ENCODE results near the gene CEACAM6. TPM values are rescaled to one million over a fixed set of nuclear protein-coding genes. Genes with fewer than 3 reads are reported as not detected.
A peak's percentile ranks its signal among the peaks of the same experiment; 100 is the strongest.

The CEACAM6 gene
- total and polyA plus RNA-seq, 10 donors = 0.27 to 14.8 (median 1.0) TPM

- peaks cover 0 to 28% (median 4%) of the 10 kb centered on the region in 6 donors for H3K4me1 ChIP-seq
- peaks cover 0 to 32% (median 0%) of the 10 kb centered on the region in 7 donors for H3K27me3 ChIP-seq (replicated peaks in 1 of 7)
- 69 to 73% (median 70%) methylated on average over 5 of the region's 5 CpGs for WGBS, 5 donors
- no peak overlapping the region for H3K4me3 ChIP-seq
- no peaks in the 10 kb centered on the region for H3K36me3 ChIP-seq
- no peak for DNase-seq
- intact Hi-C loops (cut with DNase I; ENCODE audit: low total_unique reads) = no loop called here
- TF ChIP-seq POLR2AphosphoS5 (IDR thresholded peaks at IDR 0.05) (no peak), POLR2A (IDR thresholded peaks at IDR 0.05) (no peak)
- TF ChIP-seq, protein P1, sequence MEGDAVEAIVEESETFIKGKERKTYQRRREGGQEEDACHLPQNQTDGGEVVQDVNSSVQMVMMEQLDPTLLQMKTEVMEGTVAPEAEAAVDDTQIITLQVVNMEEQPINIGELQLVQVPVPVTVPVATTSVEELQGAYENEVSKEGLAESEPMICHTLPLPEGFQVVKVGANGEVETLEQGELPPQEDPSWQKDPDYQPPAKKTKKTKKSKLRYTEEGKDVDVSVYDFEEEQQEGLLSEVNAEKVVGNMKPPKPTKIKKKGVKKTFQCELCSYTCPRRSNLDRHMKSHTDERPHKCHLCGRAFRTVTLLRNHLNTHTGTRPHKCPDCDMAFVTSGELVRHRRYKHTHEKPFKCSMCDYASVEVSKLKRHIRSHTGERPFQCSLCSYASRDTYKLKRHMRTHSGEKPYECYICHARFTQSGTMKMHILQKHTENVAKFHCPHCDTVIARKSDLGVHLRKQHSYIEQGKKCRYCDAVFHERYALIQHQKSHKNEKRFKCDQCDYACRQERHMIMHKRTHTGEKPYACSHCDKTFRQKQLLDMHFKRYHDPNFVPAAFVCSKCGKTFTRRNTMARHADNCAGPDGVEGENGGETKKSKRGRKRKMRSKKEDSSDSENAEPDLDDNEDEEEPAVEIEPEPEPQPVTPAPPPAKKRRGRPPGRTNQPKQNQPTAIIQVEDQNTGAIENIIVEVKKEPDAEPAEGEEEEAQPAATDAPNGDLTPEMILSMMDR (IDR thresholded peaks at IDR 0.05 in 8 of 11, conservative IDR thresholded peaks at IDR 0.05 in 3 of 11) = no peak
- H3K9me3 ChIP-seq = no peaks in the 10 kb centered on the region
- no peak overlapping the region for H3K27ac ChIP-seq
These were observed 14.7 kb upstream of the CEACAM6 start for GRCh38 chr19:41740415-41741243.

DNA sequence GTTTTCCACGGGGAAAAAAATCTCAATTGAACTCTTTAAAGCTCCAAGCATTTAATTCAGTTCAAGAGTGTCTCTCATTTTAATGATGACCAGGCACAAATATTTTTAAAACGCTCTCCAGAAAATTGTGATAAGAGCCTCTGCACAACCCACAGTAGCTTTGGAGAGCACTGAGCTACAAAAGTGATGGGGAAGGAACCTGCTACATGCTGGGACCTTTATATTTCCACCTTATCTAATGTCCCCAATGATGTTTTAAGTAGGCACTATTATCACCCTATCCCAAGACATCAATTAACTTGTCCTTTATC, 14.1 kb upstream of the CEACAM6 start:
- Histone ChIP-seq H3K9me3 (no peaks in the 10 kb centered on the region), H3K27me3 (replicated peaks in 1 of 7) (peaks cover 0 to 37% (median 0%) of the 10 kb centered on the region in 7 donors), H3K4me1 (peaks cover 0 to 34% (median 7%) of the 10 kb centered on the region in 6 donors), H3K27ac (no peak overlapping the region), H3K4me3 (no peak overlapping the region), H3K36me3 (no peaks in the 10 kb centered on the region)
- intact Hi-C loops (cut with DNase I; ENCODE audit: low total_unique reads) = no loop called here
- DNase-seq = no peak
- 82 to 94% (median 90%) methylated on average over 2 of the region's 2 CpGs for WGBS, 5 donors
- TF ChIP-seq POLR2A (IDR thresholded peaks at IDR 0.05) (no peak), POLR2AphosphoS5 (IDR thresholded peaks at IDR 0.05) (no peak)
- TF ChIP-seq, protein P1 (IDR thresholded peaks at IDR 0.05 in 8 of 11, conservative IDR thresholded peaks at IDR 0.05 in 3 of 11) = no peak

DNA sequence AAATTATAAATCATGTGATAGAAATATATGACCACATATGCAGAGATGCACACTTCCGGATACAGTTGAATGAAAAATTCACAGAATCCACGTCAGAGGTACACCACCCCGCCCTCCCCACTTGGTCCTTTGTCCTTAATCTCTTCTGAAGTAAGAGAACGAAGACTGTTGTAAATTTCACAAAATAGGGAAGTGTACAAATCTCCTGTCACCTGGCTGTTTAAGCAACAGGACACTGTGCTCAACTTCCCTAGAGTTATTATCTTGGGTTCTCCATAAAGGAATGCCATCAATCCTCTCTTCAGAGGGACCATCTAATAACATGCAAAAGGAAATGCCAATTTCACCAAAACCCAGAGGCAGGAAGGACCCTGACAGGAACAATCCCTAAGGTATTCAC, 10.5 kb upstream of the CEACAM6 start:
- 12 to 41% (median 21%) methylated on average over 4 of the region's 4 CpGs for WGBS, 5 donors
- intact Hi-C loops (cut with DNase I; ENCODE audit: low total_unique reads) = no loop called here
- Histone ChIP-seq H3K4me3 (no peak overlapping the region), H3K36me3 (no peaks in the 10 kb centered on the region), H3K9me3 (no peaks in the 10 kb centered on the region), H3K27me3 (replicated peaks in 1 of 7) (peaks cover 0 to 53% (median 0%) of the 10 kb centered on the region in 7 donors), H3K27ac (peak overlapping the region in 5 of 8 donors; percentile 31 to 80 (median 65)), H3K4me1 (peaks cover 0 to 46% (median 11%) of the 10 kb centered on the region in 6 donors)
- TF ChIP-seq POLR2AphosphoS5 (IDR thresholded peaks at IDR 0.05) = no peak
- TF ChIP-seq, protein P1 (IDR thresholded peaks at IDR 0.05 in 8 of 11, conservative IDR thresholded peaks at IDR 0.05 in 3 of 11) = no peak
- TF ChIP-seq POLR2A (IDR thresholded peaks at IDR 0.05) = no peak
- DNase-seq = no peak

- Histone ChIP-seq H3K36me3 (no peaks in the 10 kb centered on the region), H3K4me1 (peaks cover 0 to 48% (median 11%) of the 10 kb centered on the region in 6 donors), H3K4me3 (no peak overlapping the region), H3K27me3 (replicated peaks in 1 of 7) (peaks cover 0 to 57% (median 0%) of the 10 kb centered on the region in 7 donors), H3K27ac (peak overlapping the region in 7 of 8 donors; percentile 1 to 80 (median 51)), H3K9me3 (no peaks in the 10 kb centered on the region)
- TF ChIP-seq, protein P1 (IDR thresholded peaks at IDR 0.05 in 8 of 11, conservative IDR thresholded peaks at IDR 0.05 in 3 of 11) = no peak
- no peak for TF ChIP-seq POLR2A (IDR thresholded peaks at IDR 0.05)
- no peak for TF ChIP-seq POLR2AphosphoS5 (IDR thresholded peaks at IDR 0.05)
- no peak for DNase-seq
- WGBS, 5 donors = 31 to 52% (median 36%) methylated on average over 5 of the region's 5 CpGs
- intact Hi-C loops (cut with DNase I; ENCODE audit: low total_unique reads) = no loop called here
These were observed 9.6 kb upstream of the CEACAM6 start for GRCh38 chr19:41745756-41746155.

All from spleen (tissue), 11 donors.